OCI-LY7 (cell line): ENCODE data around the gene DOK3.
A peak's percentile ranks its signal among the peaks of the same experiment; 100 is the strongest.

Source experiments
- CTCF ChIP-seq: fragments of 200-600 bp; sonication (generic); conservative IDR thresholded peaks from 2 replicates; pipeline ENCODE4 v1.5.1; 2014; ENCODE audit warnings: mild to moderate bottlenecking, antibody characterized with exemption, low read length, moderate library complexity, mixed read lengths
- EZH2phosphoT487 ChIP-seq: fragments of 200-600 bp; sonication (generic); IDR thresholded peaks from 2 replicates; pipeline ENCODE4 v1.6.1; 2018; ENCODE audit warnings: low read depth, borderline replicate concordance, mild to moderate bottlenecking, mixed run types, antibody characterized with exemption, low read length, moderate library complexity, mixed read lengths

GRCh38 chr5:177487975-177488374 lies 21.7 kb downstream of the DOK3 start:
- TF ChIP-seq CTCF (peak; percentile 60), EZH2phosphoT487 (no peak)
